Testis (tissue), 2 donors: Measurements from ENCODE around the gene SERPINB8.

Experiments
- CTCF ChIP-seq, 3 experiments: fragments of 450-650 bp in 2 of 3; fragments of 200-600 bp in 1 of 3; sonication (generic) in 1 of 3; IDR thresholded peaks; one replicate each; pipeline ENCODE4 v1.5.1; 2016 to 2019; ENCODE audit warnings: antibody characterized with exemption in 3 of 3, mild to moderate bottlenecking in 2 of 3, moderate library complexity in 1 of 3
- POLR2A ChIP-seq: fragments of 450-650 bp; IDR thresholded peaks from one replicate; pipeline ENCODE4 v1.6.1; 2017; ENCODE audit warnings: antibody characterized with exemption, mild to moderate bottlenecking, moderate library complexity

DNA sequence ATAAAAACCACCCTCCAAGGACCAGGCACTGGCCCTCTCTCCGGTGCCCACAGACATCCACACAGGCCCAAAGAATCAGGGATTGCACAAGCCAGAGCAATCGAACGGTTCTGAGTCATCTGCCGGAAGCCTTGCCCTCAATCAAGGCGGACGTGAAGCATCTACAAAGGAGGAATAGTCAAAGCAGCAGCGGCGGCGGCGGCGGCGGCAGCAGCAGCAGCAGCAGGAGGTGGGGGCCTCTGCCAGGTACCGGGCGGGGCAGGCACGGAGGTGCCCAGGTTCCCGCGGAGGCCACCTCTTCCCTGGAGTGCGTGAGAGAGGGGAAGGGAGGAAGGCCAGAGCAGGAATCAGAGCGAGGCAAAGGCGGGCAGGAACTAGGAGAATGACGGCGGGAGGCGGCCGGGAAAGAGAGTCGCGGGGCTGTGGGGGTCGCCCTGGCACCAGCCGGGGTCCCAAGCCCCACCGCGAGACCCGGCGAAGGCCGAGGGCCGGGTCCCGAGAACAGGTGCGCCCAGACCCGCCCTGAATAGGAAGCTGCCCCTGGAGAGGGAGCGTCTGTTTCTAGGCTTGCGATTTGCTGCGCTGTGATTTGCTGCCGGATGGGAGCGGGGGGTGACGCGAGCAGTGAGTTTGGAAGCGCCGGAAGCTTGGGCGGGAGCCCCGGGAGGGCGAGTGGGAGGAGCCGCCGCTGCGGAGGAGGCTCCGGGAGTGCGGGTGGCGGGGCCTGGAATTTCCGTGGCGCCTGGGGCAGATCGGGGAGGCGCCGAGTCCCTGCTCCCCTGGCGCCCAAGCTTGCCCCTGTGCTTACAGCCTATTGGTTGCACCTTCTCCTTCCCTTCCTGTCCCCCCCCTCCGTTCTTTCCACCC lies at the start of gene SERPINB8:
- TF ChIP-seq CTCF (IDR thresholded peaks at IDR 0.05): no peak
- TF ChIP-seq POLR2A: peak; percentile 25
